Fibroblast of skin of back (primary cell): ENCODE data around the gene SLC22A2.
A peak's percentile ranks its signal among the peaks of the same experiment; 100 is the strongest.
"Not testable (repeated sequence)": the region's sequence is repeated elsewhere in the genome, so short reads cannot be mapped to it uniquely, and the experiment has no call there.

ENCODE experiments used
- DNase-seq: peaks from one replicate; pipeline ENCODE4 v3.0.0-alpha.2; 2013

The SLC22A2 gene

DNA sequence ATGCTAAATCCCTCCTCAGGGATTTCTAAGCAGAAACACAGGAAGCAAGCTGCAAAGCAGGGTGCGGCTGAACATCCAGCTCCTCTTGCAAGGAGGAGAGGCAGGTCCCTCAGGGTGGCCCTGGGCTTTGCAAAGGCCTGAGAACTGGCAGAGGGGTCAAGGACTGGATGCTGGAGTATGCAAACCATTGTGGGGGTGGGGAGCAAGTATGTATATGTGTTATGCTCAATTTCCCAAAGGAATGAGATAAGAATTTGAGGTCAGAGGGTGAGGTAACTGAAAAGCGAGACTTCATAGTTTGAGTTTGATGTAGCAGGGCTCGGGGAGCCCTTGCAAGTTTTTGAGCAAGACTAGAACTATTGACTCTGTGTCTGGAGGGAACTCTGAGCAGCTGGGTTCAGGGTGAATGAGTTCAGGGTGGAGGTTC, 11.2 kb downstream of the SLC22A2 start:
- DNase-seq: peak; percentile 7

DNA sequence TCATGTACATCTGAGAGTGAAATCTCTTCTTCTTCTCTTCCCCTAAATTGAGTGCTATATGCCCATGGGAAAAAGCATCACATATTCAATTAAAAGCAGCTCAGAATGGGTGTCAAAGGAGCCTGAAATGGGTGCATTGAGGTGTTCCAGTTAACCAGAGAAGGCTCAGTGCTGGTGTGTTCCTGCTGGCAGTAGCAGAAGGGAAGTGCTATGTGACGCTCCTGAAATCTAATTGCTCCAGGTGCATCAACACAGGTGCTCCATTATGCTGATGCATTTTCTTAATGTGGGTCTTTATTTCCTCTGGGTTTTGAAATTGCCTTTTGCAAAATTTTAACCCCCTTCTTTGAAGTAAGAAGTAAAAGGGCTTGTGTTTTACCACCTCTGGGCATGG, 17.9 kb downstream of the SLC22A2 start:
- no peak for DNase-seq

DNA sequence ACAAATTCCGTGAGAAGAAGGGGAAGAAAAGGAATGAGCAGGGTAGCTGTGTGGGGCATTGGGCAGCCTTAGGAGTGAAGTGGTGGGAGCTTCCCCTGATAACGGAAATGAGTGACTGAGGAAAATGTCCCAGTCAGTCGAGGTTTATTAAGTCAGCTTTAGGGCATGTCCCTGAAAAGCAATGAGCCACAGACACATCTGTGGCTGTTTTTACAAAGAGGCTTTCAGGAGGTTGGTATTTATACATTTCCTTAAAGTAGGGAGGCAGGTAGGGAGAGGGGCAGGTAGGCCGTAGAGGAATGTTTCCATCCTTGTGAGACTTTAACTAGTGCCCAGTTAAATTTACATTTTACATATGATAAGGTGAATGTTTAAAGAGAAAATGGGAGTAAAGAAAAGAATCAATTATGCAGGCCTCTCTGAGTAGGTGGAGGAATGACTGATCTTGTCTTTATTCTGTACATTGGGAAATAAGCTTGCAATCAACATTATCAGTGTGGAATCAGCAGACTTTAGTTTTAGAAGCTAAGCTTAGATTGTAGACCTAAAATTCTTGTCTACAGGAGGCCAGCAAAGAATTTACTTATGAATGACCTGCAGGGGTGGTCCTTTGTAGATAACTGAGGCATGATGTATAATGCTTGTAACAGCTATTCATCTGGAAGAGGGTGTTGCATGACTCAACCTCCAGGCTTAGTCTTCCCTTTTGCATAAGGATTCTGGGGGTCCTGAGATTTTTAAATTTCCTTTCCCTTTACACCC, 18.5 kb downstream of the SLC22A2 start:
- DNase-seq: no peak

DNA sequence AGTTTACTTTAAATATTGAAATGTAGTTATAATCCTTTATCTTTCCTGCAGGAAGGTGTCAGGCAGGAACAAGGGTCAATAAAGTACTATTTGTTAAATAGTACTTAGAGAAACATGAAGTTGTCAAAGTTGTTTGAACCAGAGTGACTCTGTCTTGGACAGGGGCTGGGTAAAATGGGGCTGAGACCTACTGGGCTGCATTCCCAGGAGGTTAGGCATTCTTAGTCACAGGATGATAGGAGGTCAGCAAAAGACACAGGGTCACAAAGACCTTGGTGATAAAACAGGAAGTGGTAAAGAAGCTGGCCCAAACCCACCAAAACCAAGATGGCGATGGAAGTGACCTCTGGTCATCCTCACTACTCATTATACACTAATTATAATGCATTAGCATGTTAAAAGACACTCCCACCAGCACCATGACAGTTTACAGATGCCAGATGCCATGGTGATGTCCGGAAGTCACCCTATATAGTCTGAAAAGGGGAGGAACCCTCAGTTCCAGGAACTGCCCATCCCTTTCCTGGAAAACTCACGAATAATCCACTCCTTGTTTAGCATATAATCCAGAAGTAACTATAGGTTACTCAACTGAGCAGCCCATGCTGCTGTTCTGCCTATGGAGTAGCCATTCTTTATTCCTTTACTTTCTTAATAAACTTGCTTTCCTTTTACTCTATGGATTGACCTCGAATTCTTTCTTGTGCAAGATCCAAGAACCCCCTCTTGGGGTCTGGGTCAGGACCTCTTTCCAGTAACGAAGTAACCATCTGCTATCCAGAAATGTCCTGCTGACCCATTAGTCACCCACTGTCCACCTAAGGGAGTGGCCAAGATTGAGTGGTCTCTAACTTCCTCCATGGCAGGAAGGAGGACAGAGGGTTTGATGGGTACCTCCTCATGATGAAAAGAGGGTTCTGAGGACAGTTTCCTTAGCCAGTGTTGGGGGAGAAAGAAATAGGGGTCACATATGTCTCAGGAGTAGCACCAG, 19.6 kb downstream of the SLC22A2 start:
- DNase-seq: no peak

DNA sequence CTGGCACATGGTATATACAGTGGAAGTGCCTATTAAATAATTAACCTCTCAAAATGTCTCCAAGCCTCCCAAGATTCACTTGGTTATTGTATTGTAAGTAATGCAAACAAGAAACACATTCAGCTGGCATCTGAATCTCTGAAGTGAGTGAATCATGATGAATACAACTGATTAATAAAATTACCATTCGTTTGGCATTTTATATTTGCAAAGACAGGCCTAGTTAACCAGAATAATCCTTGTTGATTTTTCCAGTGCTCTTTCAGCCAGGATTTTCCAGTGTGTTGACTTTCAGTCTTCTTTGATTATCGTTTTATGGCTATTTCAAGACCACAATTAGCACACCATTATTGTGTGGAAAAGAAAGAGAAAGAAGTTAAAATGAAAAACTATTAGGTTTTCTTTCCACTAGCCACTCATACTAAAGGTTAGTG, 20.3 kb downstream of the SLC22A2 start:
- DNase-seq: no peak

DNA sequence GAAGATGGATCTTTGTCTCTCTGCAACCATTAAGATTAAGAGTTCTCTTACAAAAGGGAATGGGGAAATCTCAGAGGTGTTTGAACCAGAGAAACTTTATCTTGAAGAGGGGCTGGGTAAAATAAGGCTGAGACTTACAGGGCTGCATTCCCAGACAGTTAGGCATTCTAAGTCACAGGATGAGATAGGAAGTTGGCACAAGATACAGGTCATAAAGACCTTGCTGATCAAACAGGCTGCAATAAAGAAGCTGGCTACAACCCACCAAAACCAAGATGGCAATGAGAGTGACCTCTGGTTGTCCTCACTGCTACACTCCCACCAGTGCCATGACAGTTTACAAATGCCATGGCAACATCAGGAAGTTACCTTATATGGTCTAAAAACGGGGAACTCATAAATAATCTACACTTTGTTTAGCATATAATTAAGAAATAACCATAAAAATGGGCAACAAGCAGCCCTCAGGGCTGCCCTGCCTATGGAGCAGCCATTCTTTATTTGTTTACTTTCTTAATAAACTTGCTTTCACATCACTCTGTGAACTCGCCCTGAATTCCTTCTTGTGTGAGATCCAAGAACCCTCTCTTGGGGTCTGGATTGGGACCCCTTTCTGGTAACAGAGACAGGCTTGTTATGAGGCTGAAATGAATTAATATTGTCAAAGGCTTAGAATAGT, 20.9 kb downstream of the SLC22A2 start:
- DNase-seq: peak; percentile 21

DNA sequence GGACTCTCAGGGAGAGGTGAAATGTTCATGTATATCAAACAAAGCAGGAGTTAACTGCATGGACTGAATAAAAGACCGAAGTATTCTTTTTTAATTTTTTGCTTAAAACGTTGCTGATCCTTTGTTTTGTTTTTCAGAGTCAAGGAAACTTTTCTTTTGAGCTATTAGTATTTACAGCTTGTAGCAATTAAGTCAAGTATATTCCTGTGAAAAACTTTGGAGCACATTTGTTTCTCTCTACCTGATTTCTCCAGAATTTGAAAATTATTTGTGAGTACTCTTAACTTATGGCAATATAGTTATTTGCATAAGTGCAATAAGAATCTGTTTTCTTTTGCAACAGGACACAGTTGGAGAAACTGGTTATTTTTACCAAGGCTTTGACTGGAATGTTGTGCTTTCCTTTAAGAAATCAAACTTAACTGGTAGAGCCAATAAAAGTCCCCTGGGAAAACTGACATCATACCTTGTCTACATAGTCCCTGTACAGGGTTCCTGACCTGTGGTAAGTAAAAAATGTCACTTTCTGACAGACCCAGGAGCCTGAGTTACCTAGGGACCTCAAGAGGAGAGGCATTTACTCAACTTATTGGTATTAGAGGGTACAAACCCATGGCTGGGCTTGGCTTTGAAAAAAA, 22.3 kb downstream of the SLC22A2 start:
- DNase-seq: not testable (repeated sequence)

DNA sequence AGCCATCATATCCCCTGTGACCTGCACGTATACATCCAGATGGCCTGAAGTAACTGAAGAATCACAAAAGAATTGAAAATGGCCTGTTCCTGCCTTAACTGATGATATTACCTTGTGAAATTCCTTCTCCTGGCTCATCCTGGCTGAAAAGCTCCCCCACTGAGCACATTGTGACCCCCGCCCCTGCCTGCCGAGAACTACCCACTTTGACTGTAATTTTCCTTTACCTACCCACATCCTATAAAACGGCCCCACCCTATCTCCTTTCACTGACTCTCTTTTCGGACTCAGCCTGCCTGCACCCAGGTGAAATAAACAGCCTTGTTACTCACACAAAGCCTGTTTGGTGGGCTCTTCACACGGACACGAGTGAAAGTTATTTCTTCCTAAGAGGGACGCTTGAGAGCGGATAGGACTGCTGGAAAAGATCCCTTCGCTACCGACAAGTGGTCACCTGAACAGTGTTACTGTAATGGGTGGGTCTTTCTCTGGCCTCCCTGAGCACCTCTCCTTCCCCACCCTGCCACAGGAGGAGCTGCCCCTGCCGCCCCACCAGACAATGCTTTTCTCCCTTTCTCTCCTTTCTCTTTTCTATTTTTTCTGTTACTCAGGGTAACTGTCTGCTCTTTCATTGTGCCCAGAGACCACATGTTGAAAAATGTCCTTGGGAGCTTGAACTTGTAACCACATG, 24.5 kb downstream of the SLC22A2 start:
- DNase-seq: not testable (repeated sequence)

DNA sequence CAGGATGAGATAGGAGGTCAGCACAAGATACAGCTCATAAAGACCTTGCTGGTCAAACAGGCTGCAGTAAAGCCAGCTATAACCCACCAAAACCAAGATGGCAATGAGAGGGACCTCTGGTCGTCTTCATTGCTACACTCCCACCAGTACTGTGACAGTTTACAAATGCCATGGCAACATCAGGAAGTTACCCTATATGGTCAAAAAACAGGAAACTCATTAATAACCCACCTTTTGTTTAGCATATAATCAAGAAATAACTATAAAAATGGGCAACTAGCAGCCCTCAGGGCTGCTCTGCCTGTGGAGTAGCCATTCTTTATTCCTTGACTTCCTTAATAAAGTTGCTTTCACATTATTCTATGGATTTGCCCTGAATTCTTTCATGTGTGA, 30.9 kb downstream of the SLC22A2 start:
- no peak for DNase-seq

DNA sequence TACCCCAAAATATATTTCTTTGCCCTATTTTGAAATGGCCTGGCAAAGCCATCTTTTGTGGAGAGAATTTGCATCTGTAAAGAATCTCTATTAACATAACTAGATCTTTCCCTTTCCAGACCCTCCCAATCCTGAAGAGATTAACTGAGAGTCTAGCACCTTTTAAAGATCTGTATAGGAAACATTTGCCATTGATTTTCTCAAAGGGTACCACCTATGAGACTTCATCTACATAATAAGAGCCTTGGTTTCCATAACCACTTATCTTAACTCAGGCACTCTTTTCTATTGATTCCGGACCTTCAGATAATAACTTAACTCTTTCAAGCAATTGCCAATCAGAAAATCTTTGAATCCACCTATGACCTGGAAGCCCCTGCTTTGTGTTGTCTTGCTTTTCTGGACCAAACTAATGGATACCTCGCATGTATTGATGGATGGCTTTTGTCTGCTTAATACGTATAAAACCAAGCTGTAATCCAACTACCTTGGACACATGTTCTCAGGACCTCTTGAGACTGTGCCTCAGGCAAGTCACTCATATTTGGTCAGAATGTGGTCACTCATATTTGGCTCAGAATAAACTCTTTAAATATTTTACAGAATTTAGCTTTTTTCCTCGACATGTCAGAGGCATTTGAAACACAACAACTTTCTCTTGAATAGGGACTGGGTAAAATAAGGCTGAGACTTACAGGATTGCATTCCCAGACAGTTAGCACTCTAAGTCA, 31.4 kb downstream of the SLC22A2 start:
- no peak for DNase-seq

DNA sequence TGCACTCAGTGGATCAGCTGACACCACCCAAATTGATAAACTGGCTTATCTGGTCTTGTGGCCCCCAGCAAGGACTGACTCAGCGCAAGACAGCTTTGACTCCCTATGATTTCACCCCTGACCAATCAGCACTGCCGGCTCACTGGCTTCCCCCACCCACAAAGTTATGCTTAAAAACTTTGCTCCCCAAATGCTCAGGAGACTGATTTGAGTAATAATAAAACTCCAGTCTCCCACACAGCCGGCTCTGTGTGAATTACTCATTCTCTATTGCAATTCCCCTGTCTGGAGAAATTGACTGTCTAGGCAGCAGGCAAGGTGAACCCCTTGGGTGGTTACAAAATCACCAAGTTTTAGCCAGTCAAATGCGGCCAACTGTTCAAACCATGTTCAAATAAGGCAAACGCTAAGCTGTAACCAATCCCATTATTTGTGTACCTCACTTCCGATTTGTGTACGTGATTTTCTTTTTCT, 32.5 kb downstream of the SLC22A2 start:
- DNase-seq: no peak

DNA sequence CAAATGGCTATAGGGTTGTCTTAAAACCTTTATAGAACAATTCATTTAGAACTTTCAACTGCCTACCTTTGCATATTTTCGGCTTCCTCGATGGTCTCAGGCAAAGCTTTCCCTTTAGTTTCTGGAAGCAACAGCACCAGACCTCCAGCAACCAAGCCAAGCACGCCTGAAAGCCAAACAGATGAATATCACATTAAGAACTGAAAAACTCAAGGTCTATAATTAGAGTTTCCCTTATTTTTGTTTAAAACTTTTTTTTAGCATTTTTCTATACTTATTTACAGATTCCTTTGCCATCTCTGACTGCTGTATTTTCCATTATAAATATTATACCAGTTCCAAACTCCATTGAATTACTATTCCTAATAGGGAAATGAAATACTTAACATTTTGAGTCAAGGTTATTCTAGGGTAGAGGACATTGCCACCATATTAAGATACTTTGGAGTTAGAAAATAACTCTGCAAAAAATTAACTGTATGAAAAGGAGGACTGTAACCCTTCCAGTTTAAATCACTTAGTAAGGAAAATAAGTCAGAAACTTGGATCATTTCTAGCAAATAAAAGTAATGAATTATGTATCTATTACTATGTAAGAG, 33.9 kb downstream of the SLC22A2 start:
- DNase-seq: no peak

DNA sequence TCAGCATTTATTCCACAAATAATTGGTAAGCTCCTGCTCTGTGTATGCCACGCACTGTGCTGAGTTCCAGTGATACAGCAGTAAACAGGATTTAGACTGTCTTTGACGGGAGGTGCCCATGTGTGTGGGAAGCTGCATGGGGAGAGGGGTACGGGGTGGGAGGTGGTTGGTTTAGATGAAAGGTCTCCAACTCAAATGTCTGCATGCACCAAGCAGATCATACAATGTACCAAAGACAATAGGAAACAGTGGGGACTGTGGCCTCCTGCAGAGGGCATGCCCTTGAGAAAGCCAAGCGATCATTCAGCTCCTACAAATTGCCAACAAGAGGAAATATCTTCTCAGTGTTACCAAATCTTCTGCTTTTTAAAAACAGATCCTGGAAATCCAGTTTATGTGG, 36.1 kb downstream of the SLC22A2 start:
- no peak for DNase-seq

DNA sequence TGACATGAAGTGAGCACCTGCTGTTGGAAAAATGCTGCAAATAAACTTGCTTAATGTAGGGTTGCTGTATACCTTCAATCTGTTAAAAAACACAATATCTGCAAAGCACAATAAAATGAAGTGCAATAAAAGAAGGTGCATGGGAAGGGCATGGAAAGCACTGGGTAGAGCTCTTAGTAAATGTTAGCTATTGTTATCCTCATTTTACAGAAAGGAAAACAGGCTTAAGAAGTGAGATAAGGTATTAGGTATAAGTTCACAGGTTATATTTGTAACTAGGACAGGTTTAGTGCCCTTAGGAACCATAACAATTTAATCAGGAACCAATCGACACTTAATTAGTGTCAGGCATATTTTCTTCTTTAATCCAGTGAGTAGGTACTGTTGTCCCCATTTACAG, 36.7 kb downstream of the SLC22A2 start:
- no peak for DNase-seq

DNA sequence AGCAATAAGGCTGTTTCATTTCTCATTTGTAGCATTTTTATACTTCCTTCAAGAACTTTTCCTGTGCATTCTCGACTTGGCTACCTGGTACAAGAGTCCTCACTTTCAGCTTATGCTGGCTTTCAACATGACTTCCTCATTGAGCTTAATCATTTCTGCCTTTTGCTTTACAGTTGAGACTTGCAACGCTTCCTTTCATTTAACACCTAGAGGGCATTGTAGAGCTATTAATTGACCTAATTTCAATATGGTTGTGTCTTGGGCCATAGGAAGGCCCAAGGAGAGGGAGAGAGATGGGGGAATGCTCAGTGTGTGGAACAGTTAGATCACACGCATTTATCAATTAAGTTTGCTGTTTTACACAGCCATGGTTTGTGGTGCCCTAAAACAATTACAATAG, 37.2 kb downstream of the SLC22A2 start:
- no peak for DNase-seq

DNA sequence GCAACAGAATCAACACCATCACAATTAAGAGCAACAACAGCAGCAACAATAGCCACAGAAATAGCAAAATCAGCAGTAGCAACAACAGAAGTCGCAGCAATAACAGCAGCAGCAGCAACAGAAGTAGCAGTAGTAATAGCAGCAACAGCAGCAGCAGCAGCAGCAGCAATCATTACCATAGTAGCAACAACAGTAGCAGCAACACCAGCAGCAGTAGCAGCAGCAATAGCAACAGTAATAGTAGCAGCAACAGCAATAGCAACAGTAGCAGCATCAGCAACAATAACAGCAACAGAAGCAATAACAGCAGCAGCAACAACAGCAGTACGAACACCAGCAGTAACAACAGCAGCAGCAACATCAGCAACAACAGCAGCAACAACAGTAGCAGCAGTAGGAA, 39.8 kb downstream of the SLC22A2 start:
- no peak for DNase-seq

DNA sequence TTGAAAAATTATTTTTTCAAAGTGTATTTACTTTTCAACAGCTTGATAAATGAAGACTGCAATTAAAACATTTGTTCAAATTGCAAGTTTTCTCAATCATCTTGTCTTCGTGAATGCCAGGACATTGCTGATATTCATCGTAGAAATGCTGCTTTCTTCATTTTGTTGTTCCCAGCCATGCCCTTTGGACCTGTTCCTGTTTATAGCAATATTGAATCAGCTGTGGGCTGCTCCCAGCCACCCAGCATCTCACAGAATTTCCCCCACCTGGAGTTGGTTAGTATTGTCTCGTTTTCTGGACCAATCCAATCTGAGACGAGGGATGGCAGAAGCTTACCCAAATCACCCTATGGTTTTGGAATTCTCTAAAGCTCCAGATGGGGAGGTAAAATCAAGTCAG, 40.8 kb downstream of the SLC22A2 start:
- DNase-seq: no peak

DNA sequence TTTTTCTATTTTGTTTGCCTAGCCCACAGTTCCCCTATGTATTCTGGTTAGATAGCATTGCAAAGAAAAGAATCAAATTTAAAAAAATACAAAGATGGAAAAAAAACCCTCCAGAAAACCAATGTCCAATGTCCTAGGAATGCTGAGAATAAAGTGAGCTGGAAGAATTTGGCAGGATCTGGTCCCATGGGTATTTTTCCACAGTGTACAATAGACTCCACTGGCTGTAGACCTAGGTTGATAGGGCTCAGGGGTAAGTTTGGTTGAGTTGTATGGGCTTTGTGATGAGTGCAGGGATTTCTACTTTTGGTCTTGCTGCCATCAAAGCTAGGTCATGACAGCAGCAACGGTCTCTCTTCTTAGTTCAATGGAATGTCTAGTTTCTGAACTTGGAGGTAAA, 41.5 kb downstream of the SLC22A2 start:
- DNase-seq: peak; percentile 30

DNA sequence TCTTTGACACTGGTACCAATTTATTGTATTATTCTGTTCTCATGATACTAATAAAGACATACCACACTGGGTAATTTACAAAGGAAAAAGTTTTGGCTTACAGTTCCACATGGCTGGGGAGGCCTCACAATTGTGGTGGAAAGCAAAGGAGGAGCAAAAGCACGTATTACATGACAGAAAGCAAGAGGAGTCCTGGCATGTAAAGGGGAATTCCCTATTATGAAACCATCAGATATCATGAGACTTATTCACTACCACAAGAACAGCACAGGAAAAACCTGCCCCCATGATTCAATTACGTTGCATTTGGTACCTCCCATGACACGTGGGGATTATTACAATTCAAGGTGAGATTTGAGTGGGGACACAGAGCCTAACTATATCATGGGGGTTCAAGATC, 43.4 kb downstream of the SLC22A2 start:
- DNase-seq: no peak

DNA sequence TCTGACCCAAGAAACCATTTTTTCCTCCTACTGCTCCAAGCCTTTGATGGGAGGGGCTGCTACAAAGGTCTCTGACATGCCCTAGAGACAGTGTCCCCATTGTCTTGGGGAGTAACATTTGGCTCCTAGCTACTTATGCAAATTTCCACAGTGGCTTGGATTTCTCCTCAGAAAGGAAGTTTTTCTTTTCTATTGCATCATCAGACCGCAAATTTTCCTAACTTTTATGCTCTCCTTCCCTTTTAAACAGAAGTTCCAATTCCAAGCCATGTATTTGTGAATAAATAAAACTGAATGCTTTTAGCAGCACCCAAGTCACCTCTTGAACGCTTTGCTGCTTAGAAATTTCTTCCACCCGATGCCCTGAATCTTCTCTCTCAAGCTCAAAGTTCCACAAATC, 51.0 kb downstream of the SLC22A2 start:
- no peak for DNase-seq

DNA sequence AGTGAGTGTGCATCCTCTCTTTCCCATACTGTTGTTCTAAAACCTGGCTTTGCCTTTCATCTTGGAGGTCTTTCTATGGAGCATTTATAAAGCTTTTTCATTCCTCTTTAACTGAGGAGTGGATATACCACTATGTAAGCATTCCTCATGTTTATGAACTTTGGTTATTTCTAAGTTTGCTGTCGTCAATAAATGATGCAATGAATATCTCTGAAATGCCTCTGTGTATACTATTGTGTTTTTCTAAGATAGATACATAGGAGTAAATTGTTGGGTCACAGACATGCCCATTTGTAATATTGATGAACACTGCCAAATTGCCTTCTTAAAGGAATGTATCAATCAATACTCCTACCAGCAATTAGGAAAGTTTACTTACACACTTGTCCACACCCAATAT, 53.9 kb downstream of the SLC22A2 start:
- no peak for DNase-seq
